Astrocyte of the hippocampus (primary cell): ENCODE data around the gene PDXDC1.
"Not testable (repeated sequence)": the region's sequence is repeated elsewhere in the genome, so short reads cannot be mapped to it uniquely, and the experiment has no call there.

Experiments
- DNase-seq: peaks from one replicate; pipeline ENCODE4 v3.0.0; 2011; ENCODE audit warnings: low read depth, low spot score

The PDXDC1 gene

GRCh38 chr16:15066690-15067089 is 91.9 kb downstream of the PDXDC1 start:
- not testable (repeated sequence) for DNase-seq

DNA sequence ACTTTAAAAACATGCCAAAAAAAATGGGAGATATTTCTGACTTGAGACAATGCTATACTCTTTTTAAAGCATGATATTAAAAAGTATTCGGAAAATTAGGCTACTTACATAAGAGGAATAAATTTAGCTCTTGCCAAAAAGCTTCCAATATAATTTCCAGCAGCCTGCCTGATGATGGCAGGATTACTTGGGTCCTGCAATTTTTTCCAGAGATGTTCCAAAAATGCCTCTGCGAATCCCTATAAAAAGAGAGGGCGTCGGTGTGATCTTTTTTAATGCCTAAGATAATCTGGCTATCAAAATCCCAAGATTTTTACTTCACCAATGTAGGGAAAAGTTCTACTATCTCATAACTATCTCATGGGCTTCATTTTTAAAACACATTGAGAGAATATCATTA is 96.2 kb downstream of the PDXDC1 start:
- not testable (repeated sequence) for DNase-seq

- DNase-seq = not testable (repeated sequence)
Measured at GRCh38 chr16:15071916-15072769, 97.3 kb downstream of the PDXDC1 start.

- no peak for DNase-seq
Measured at GRCh38 chr16:15073101-15073500, 98.3 kb downstream of the PDXDC1 start.

DNA sequence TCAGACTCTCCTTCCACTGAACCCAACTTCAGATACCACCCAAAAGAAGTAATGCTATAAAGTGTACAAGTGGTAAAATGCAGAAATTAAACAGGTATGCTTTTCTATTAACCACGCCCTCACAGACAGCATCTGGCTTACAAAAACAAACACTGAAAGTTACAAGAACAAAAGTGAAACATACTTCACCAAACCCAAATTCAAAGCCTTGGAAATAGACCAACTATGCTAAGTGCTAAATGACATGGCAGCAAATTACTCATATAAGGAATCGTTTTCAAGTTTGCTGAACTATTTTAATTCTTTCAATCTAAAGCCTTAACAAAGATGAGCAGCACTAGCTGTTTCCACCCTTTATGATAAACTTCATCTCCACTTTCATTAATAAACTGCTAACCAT is 101.3 kb downstream of the PDXDC1 start:
- DNase-seq = not testable (repeated sequence)

DNA sequence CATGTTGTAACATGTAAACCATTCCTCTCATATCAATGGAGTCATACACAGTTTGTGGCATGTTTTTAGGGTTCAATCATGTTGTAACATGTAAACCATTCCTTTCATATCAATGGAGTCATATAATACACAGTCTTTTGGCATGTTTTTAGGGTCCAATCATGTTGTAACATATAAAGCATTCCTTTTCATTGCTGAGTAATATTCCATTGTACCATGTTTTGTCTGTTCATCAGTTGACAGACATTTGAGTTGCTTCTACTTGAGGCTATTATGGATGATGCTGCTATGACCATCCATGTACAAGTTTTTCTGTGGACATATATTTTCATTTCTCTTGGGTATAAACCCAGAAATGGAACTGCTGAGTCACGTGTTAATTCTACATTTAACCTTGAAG is 106.1 kb downstream of the PDXDC1 start:
- DNase-seq = not testable (repeated sequence)

DNA sequence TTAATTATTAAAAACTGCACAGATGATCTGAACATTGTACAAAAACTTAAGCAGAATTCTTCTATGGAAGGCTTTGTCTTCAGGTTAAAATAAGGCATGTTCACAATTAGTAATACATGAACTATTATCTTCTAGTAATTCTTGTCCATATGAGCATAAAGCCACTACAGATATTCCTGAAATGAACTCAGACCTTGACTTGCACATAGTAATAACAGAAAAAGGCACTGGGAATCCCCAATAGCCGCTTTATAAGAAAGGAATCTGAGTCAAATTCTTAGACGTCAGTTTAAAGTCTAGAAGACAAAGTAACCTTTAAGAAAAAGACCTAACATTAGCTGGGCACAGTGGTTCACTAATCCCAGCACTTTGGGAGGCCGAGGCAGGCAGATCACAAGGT is 108.0 kb downstream of the PDXDC1 start:
- not testable (repeated sequence) for DNase-seq

GRCh38 chr16:15090663-15091269 is 115.9 kb downstream of the PDXDC1 start:
- not testable (repeated sequence) for DNase-seq

DNA sequence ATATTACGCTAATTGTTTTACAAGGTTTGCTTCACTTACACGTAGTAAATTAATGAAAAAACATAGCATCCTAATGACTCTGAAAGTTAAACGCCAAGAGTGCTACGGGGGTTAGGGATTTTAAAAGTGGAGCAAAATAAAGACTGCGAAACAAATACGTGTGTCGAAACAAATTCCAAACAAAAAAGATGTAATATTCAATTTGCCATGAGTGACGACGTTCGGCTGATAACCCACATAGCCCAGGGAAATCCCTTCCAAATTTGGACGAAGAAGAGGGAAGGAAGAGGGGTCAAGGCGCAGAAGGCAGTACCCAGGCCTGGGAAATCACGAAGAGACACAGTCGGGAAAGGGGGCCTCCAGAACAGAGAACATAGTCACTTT is 118.7 kb downstream of the PDXDC1 start:
- DNase-seq = not testable (repeated sequence)

- DNase-seq = peak; percentile 97
Measured at GRCh38 chr16:15093955-15094827, 119.4 kb downstream of the PDXDC1 start, which contains the start of gene RRN3. TSS of gene RRN3 (minus strand) at chr16:15094272. CDS start at chr16:15094233, 39 bp downstream.

DNA sequence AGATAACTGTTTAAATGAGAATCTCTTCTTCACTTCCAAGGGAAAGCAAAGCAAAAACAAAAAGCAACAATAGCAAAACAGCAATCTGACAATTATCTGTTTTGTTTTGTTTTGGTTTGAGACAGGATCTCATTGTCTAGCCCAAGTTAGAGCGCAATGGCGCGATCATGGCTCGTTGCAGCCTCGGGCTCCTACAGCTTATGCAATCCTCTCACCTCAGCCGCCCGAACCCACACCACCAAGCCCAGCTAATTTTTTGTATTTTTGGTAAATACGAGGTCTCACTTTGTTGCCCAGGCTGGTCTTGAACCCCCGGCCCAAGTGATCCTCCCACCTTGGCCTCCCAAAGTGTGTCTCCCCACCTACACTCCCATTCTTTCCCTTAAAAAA is 121.8 kb downstream of the PDXDC1 start:
- not testable (repeated sequence) for DNase-seq

GRCh38 chr16:15099366-15099909 is 124.6 kb downstream of the PDXDC1 start:
- DNase-seq = not testable (repeated sequence)

GRCh38 chr16:15100372-15100987 is 125.7 kb downstream of the PDXDC1 start:
- DNase-seq = not testable (repeated sequence)

DNA sequence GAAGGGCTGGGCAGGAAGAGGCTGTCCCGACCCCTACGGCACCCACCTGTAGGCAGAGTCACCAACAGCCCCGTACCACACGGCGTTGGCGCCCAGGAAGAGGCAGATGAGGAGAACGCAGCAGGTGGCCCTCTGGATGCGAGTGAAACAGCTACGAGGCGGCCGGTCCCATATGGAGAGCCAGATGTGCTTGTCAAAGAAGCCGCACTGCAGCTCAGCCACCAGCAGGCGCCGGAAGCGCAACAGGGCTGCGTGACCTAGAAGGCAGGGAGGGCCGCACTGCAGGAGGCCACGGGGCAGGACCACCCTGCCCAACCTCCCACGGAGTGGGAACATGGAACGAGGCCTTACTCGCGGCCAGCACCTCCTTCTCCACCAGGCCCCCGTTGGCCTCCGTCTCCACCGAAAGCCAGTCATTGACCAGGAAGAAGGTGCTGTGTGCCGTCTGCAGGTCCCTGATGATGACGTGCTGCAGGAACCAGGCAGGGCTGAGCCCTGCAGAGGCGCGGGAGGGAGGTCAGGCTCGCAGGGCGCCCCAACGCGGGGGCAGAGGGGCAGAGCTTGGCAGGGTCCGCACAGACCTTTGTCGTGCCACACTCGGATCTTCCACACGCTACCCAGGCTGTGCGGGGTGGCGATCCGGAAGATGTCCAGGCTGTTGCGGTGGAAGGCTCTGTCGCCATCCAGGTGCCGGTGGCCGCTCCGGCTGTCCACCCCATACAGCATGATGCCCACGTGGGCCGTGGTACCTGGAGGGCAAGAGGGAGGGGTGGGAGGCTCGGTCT is 153.0 kb downstream of the PDXDC1 start:
- DNase-seq = not testable (repeated sequence)

- not testable (repeated sequence) for DNase-seq
Measured at GRCh38 chr16:15130256-15130932, 155.6 kb downstream of the PDXDC1 start.

GRCh38 chr16:15130943-15131700 is 156.3 kb downstream of the PDXDC1 start:
- DNase-seq = not testable (repeated sequence)

DNA sequence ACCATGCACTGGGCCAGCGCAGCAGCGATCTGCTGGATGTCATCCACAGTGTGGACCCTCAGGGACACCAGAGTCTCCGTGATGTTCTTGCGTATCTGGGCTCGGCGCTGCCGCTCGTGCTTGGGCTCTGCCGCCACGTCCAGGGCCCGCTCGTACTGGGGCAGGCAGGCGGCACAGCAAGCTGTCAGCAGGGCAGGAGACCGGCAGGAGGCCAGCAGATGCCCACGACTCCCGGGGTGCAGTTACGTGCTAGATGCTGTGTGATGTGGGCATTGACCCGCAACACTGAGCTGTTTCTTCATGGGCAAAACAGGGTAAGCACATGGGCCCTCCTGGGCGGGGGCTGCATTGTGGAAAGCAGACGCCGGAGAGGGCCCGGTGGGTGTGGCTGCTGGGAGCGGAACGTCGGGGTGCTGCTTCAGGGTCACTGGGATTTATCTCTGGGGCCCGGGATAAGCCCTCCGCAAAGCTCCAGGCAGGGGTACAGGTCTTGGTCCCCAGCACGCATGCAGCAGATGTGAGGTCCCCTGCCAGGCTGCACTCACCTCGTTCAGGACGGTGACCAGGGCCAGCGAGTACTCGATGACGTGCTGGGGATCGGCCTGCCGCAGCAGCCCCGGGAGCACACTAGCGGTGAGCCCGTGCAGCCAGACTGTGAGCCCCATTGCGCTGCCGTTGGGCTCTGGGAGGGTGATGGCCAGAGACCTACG is 158.0 kb downstream of the PDXDC1 start:
- not testable (repeated sequence) for DNase-seq

GRCh38 chr16:15133554-15133953 is 158.7 kb downstream of the PDXDC1 start:
- DNase-seq = not testable (repeated sequence)
